RWPE2 (cell line): Measurements from ENCODE around the gene PHLDB3.
A peak's percentile ranks its signal among the peaks of the same experiment; 100 is the strongest.

ENCODE experiments used
- ATAC-seq: fragments of 200-7000 bp; cut with Tn5 transposase; 3 replicates; pipeline ENCODE4 v1.9.1; 2021; ENCODE audit warnings: low read depth
- DNase-seq: peaks from one replicate; pipeline ENCODE4 v3.0.0-alpha.2; 2020; ENCODE audit warnings: low spot score
- H3K27ac ChIP-seq: fragments of 450-650 bp; 2 replicates; pipeline ENCODE4 v1.5.1; 2017; ENCODE audit warnings: mild to moderate bottlenecking; ENCODE audit not compliant: poor library complexity, severe bottlenecking
- H3K27me3 ChIP-seq: fragments of 250-450 bp; sonication (Bioruptor Pico); 2 replicates; pipeline ENCODE4 v1.5.1; 2021; ENCODE audit warnings: mild to moderate bottlenecking, moderate library complexity; ENCODE audit not compliant: insufficient read depth, poor library complexity, severe bottlenecking
- H3K36me3 ChIP-seq: fragments of 250-450 bp; sonication (Bioruptor Pico); 2 replicates; pipeline ENCODE4 v1.5.1; 2020; ENCODE audit warnings: low read depth, mild to moderate bottlenecking, moderate library complexity
- H3K4me1 ChIP-seq: fragments of 250-450 bp; sonication (Bioruptor Pico); 2 replicates; pipeline ENCODE4 v1.5.1; 2021; ENCODE audit warnings: mild to moderate bottlenecking, moderate library complexity; ENCODE audit not compliant: insufficient read depth, poor library complexity, severe bottlenecking
- H3K4me3 ChIP-seq: fragments of 250-450 bp; sonication (Bioruptor Pico); 2 replicates; pipeline ENCODE4 v1.5.1; 2021; ENCODE audit warnings: mild to moderate bottlenecking, moderate library complexity; ENCODE audit not compliant: severe bottlenecking
- H3K9me3 ChIP-seq: fragments of 250-450 bp; sonication (Bioruptor Pico); 2 replicates; pipeline ENCODE4 v1.5.1; 2021; ENCODE audit warnings: mild to moderate bottlenecking, moderate library complexity; ENCODE audit not compliant: severe bottlenecking
- TF ChIP-seq, protein P1 (sequence below): fragments of 450-650 bp; IDR thresholded peaks from one replicate; pipeline ENCODE4 v1.5.1; 2017; ENCODE audit warnings: mild to moderate bottlenecking, moderate library complexity; ENCODE audit not compliant: poor library complexity, severe bottlenecking

PHLDB3 gene

GRCh38 chr19:43429395-43429794 lies 75.2 kb downstream of the PHLDB3 start:
- Histone ChIP-seq H3K4me1 (peaks cover 7% of the 10 kb centered on the region), H3K9me3 (no peaks in the 10 kb centered on the region), H3K27ac (no peak overlapping the region), H3K27me3 (no peaks in the 10 kb centered on the region), H3K36me3 (no peaks in the 10 kb centered on the region), H3K4me3 (no peak overlapping the region)
- ATAC-seq: no peak
- no peak for DNase-seq
- TF ChIP-seq, protein P1, sequence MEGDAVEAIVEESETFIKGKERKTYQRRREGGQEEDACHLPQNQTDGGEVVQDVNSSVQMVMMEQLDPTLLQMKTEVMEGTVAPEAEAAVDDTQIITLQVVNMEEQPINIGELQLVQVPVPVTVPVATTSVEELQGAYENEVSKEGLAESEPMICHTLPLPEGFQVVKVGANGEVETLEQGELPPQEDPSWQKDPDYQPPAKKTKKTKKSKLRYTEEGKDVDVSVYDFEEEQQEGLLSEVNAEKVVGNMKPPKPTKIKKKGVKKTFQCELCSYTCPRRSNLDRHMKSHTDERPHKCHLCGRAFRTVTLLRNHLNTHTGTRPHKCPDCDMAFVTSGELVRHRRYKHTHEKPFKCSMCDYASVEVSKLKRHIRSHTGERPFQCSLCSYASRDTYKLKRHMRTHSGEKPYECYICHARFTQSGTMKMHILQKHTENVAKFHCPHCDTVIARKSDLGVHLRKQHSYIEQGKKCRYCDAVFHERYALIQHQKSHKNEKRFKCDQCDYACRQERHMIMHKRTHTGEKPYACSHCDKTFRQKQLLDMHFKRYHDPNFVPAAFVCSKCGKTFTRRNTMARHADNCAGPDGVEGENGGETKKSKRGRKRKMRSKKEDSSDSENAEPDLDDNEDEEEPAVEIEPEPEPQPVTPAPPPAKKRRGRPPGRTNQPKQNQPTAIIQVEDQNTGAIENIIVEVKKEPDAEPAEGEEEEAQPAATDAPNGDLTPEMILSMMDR: no peak

DNA sequence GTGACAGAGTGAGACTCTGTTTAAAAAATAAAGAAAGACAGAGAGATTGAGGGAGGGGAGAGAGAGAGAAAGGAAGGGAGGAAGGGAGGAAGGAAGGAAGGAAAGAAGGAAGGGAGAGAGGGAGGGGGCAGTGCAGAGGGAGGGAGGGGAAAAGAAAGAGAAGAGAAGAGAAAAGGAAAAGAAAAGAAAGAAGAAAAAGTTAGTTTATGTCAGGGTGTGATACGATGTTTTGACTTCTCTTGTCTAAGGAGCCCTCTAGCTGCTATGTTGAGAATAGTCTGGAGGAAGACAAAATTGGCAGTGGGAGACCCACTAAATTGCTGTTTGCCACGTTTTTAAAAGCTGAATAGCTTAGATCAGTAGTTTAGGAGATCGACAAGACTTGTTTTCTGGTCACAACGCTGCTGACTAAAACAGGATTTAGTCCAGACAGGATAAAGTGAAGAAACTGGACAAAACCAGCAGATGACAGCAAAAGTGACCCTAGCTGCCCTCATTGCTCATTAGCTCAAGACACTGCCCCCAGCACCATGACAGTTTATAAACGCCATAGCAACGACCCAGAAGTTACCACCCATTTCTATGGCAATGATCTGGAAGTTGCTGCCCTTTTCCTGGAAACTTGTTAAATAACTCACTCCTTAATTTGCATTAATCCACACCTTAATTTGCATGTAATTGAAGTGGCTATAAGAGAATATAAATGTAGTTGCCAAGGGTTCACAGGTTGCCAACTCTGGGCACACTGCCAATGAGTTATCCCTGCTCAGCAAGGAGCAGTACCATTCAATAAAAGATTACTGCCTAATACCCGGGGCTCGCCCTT lies 78.8 kb downstream of the PHLDB3 start:
- ATAC-seq (no peak), DNase-seq (no peak)
- peak overlapping the region; percentile 14 for H3K27ac ChIP-seq
- H3K27me3 ChIP-seq: no peaks in the 10 kb centered on the region
- no peaks in the 10 kb centered on the region for H3K36me3 ChIP-seq
- peaks cover 8% of the 10 kb centered on the region for H3K4me1 ChIP-seq
- H3K4me3 ChIP-seq: no peak overlapping the region
- no peaks in the 10 kb centered on the region for H3K9me3 ChIP-seq
- TF ChIP-seq, protein P1: peak; percentile 59
